ENCODE data around the gene TMEM126B. TPM values are rescaled to one million over a fixed set of nuclear protein-coding genes. Genes with fewer than 3 reads are reported as not detected.

Gene TMEM126B
- total RNA-seq, 1 experiment from 2014 or later: 65.8 TPM

- no peak for TF ChIP-seq USF2 (CRISPR knock-in tag; IDR thresholded peaks at IDR 0.05)
- no peak; the same call in 1 of the 2 replicates for TF ChIP-seq AR (CRISPR knock-in tag; IDR thresholded peaks at IDR 0.05)
- no peak for TF ChIP-seq RORB (CRISPR knock-in tag; IDR thresholded peaks at IDR 0.05)
- no peak for TF ChIP-seq PRRX2 (CRISPR knock-in tag; IDR thresholded peaks at IDR 0.05)
- TF ChIP-seq ETV6 (CRISPR knock-in tag; IDR thresholded peaks at IDR 0.05): peak; percentile 89
- TF ChIP-seq CBFB (CRISPR knock-in tag; IDR thresholded peaks at IDR 0.05; ENCODE audit: low read depth): no peak
- peak; percentile 83 for TF ChIP-seq FOXK1 (CRISPR knock-in tag; IDR thresholded peaks at IDR 0.05)
- peak; percentile 32; the same call in 1 of the 2 replicates for TF ChIP-seq TP53 (CRISPR knock-in tag; IDR thresholded peaks at IDR 0.05)
- 0 out of 2 replicates have a peak, but pooled peaks have one; percentile 51 for TF ChIP-seq ZBTB43 (CRISPR knock-in tag; IDR thresholded peaks at IDR 0.05)
- no peak for TF ChIP-seq SMAD4 (CRISPR knock-in tag; IDR thresholded peaks at IDR 0.05)
- TF ChIP-seq CREB1 (CRISPR knock-in tag; IDR thresholded peaks at IDR 0.05): no peak
- no peak for TF ChIP-seq ZNF281 (CRISPR knock-in tag; IDR thresholded peaks at IDR 0.05)
- TF ChIP-seq MYBL2 (CRISPR knock-in tag; IDR thresholded peaks at IDR 0.05): peak; percentile 85
- TF ChIP-seq NR1H2 (CRISPR knock-in tag; IDR thresholded peaks at IDR 0.05): no peak
- no peak for TF ChIP-seq JAZF1 (CRISPR knock-in tag; IDR thresholded peaks at IDR 0.05)
- TF ChIP-seq GTF2I (CRISPR knock-in tag; conservative IDR thresholded peaks at IDR 0.05): no peak
- TF ChIP-seq OVOL2 (CRISPR knock-in tag; IDR thresholded peaks at IDR 0.05; ENCODE audit: borderline replicate concordance): no peak
- TF ChIP-seq ATF6 (CRISPR knock-in tag; IDR thresholded peaks at IDR 0.05): no peak
- TF ChIP-seq MAX (CRISPR knock-in tag; IDR thresholded peaks at IDR 0.05): no peak; the same call in 1 of the 2 replicates
- no peak for TF ChIP-seq CTCF (IDR thresholded peaks at IDR 0.05)
- no peak for TF ChIP-seq ZNF425 (CRISPR knock-in tag; conservative IDR thresholded peaks at IDR 0.05)
Observed at GRCh38 chr11:85664615-85665481, 36.5 kb downstream of the TMEM126B start, which contains the start of gene CREBZF (continued).
